ENCODE measurements around the gene B4GALT5.

DNA sequence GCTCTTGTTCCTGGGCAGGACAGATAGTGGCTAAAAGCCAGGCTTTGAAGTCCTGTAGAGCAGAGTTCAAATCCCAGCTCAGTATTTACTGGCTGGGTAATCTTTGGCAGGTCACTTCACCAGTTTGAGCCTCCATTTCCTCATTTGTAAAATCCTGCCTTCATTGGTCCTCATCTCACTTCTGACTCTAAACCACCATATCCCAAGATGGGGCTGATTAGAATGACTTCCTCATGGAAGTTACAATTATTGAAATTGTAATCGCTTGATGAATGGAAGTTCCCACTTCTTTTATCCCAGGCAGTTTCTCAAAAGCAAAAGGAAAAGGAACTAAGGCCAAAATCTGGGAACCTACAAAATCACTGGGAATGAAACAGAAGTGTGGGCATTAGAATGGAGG, 35.9 kb upstream of the B4GALT5 start:
- TF ChIP-seq, protein P1, sequence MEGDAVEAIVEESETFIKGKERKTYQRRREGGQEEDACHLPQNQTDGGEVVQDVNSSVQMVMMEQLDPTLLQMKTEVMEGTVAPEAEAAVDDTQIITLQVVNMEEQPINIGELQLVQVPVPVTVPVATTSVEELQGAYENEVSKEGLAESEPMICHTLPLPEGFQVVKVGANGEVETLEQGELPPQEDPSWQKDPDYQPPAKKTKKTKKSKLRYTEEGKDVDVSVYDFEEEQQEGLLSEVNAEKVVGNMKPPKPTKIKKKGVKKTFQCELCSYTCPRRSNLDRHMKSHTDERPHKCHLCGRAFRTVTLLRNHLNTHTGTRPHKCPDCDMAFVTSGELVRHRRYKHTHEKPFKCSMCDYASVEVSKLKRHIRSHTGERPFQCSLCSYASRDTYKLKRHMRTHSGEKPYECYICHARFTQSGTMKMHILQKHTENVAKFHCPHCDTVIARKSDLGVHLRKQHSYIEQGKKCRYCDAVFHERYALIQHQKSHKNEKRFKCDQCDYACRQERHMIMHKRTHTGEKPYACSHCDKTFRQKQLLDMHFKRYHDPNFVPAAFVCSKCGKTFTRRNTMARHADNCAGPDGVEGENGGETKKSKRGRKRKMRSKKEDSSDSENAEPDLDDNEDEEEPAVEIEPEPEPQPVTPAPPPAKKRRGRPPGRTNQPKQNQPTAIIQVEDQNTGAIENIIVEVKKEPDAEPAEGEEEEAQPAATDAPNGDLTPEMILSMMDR (IDR thresholded peaks at IDR 0.05), result no peak
- TF ChIP-seq POLR2A (IDR thresholded peaks at IDR 0.05), result no peak

Data from body of pancreas (tissue), 4 donors.